Measurements from ENCODE around the gene PLEKHF1. TPM values are rescaled to one million over a fixed set of nuclear protein-coding genes. Genes with fewer than 3 reads are reported as not detected.

The PLEKHF1 gene
- total RNA-seq, 2 donors from 2014 or later: 21.3 to 21.5 TPM

DNA sequence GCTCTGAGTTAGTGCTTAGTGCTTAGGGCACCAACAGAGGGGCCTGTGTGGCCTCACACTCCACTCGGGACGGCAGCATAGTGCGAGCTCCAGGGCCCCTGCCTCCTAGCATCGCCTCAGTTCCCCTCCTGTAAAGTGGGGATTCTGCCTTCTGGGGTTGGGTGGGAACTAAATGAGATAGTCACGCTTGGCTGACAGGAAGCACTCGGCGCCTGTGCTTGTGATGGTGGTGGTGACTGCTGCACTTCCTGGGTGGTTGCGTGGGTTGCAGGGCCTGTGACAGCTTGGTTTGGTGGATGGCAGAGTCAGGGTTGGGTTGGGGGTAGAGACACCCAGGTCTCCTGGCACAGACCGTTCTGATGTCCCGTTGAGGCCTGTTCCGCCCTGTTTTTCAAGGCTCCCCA, 7.7 kb downstream of the PLEKHF1 start:
- DNase-seq (peak; percentile 86 to 91), ATAC-seq (replicated peaks in 1 of 2) (peak; percentile 76 to 80)
- peaks cover 86% of the 10 kb centered on the region for H3K4me1 Mint-ChIP-seq (ENCODE audit: low read depth)
- peak overlapping the region; percentile 91 for H3K27ac Mint-ChIP-seq
- peaks cover 10 to 21% of the 10 kb centered on the region in 2 donors for H3K36me3 Mint-ChIP-seq (ENCODE audit: insufficient read depth in 2 of 2)
- H3K27me3 Mint-ChIP-seq (ENCODE audit: low read depth): no peaks in the 10 kb centered on the region
- H3K4me3 Mint-ChIP-seq: peak overlapping the region; percentile 85 to 87
- H3K9me3 Mint-ChIP-seq: peaks cover 0 to 2% of the 10 kb centered on the region in 2 donors

DNA sequence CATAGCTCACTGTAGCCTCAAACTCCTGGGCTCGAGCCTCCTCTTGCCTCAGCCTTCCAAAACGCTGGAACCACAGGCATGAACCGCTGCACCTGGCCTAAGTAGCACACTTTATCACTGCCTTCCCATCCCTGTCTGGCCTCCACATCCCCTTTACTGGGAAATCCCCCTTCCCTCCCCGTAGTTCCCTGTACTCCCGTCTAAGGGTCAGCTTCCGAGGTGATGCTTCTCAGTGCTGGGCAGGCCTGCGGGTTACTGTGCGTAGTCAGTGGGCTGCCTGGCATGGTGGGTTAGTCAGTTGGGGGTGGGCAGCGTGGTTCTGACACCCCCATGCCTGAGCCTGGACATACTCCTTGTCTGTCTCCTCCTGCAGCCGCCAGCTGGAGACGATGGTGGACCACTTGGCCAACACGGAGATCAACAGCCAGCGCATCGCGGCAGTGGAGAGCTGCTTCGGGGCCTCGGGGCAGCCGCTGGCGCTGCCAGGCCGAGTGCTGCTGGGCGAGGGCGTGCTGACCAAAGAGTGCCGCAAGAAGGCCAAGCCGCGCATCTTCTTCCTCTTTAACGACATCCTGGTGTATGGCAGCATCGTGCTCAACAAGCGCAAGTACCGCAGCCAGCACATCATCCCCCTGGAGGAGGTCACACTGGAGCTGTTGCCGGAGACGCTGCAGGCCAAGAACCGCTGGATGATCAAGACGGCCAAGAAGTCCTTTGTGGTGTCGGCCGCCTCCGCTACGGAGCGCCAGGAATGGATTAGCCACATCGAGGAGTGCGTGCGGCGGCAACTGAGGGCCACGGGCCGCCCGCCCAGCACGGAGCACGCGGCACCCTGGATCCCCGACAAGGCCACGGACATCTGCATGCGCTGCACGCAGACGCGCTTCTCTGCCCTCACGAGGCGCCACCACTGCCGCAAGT, 8.4 kb downstream of the PLEKHF1 start:
- Mint-ChIP-seq H3K27me3 (ENCODE audit: low read depth) (no peaks in the 10 kb centered on the region), H3K9me3 (peaks cover 0 to 2% of the 10 kb centered on the region in 2 donors), H3K27ac (peak overlapping the region; percentile 91), H3K36me3 (ENCODE audit: insufficient read depth in 2 of 2) (peaks cover 10 to 21% of the 10 kb centered on the region in 2 donors), H3K4me3 (peak overlapping the region; percentile 85 to 87), H3K4me1 (ENCODE audit: low read depth) (peaks cover 78% of the 10 kb centered on the region)
- DNase-seq (no peak), ATAC-seq (replicated peaks in 1 of 2) (no peak)

DNA sequence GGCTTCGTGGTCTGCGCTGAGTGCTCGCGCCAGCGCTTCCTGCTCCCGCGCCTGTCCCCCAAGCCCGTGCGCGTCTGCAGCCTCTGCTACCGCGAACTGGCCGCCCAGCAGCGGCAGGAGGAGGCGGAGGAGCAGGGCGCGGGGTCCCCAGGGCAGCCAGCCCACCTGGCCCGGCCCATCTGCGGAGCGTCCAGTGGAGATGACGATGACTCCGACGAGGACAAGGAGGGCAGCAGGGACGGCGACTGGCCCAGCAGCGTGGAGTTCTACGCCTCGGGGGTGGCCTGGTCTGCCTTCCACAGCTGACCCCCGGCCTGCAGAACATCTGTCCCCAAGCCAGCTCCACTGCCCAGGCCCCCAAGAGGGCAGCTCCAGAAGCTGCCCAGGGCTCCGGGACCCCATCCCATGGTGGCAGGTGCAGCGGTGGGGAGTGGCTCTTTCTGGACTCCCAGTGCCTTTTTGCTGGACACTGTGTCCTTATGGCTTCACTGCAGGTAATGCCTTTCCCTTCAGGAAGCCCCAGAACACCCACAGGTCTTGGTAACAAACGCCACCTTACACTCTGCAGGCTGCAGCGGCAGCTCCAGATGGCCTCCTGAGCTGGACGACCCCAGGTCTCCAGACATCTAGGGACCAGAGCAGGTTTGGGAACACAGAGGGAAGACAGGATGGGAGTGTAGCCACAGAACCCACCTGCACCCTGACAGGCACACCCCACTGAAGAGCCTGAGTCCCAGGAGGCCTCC, 9.3 kb downstream of the PLEKHF1 start:
- H3K27me3 Mint-ChIP-seq (ENCODE audit: low read depth): no peaks in the 10 kb centered on the region
- peaks cover 0 to 2% of the 10 kb centered on the region in 2 donors for H3K9me3 Mint-ChIP-seq
- DNase-seq: no peak
- no peak overlapping the region for H3K4me3 Mint-ChIP-seq
- no peak for ATAC-seq (replicated peaks in 1 of 2)
- peaks cover 10 to 19% of the 10 kb centered on the region in 2 donors for H3K36me3 Mint-ChIP-seq (ENCODE audit: insufficient read depth in 2 of 2)
- no peak overlapping the region for H3K27ac Mint-ChIP-seq
- H3K4me1 Mint-ChIP-seq (ENCODE audit: low read depth): peaks cover 71% of the 10 kb centered on the region

DNA sequence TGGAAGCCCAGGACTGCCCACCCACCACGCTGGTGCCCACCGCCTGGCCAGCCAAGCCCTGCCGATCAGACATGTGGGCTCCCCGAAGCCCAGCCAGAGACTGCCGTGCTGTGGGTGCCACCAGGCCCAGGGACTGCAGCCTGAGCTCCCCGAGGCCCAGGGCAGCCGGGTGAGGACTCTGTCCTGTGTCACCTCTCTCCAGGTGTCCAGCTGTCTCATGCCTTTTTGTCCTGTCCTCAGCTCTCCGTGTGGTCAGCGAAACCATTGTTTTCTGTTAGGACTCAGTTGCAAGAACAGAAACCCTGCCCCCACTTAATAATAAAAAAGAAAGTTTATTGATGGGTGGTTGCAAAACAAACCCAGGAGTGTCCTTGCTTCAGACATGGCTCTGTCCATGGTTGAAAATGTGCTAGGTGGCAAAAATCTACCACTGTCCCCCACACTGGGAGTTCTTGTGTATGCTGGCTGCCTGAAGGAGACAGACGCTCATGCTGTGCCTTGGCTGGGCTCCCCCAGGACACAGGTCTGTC, 9.9 kb downstream of the PLEKHF1 start:
- Mint-ChIP-seq H3K4me1 (ENCODE audit: low read depth) (peaks cover 71% of the 10 kb centered on the region), H3K27ac (peak overlapping the region; percentile 18), H3K27me3 (ENCODE audit: low read depth) (no peaks in the 10 kb centered on the region), H3K9me3 (peaks cover 0 to 2% of the 10 kb centered on the region in 2 donors), H3K4me3 (no peak overlapping the region), H3K36me3 (ENCODE audit: insufficient read depth in 2 of 2) (peaks cover 8 to 14% of the 10 kb centered on the region in 2 donors)
- DNase-seq (no peak), ATAC-seq (replicated peaks in 1 of 2) (no peak)

DNA sequence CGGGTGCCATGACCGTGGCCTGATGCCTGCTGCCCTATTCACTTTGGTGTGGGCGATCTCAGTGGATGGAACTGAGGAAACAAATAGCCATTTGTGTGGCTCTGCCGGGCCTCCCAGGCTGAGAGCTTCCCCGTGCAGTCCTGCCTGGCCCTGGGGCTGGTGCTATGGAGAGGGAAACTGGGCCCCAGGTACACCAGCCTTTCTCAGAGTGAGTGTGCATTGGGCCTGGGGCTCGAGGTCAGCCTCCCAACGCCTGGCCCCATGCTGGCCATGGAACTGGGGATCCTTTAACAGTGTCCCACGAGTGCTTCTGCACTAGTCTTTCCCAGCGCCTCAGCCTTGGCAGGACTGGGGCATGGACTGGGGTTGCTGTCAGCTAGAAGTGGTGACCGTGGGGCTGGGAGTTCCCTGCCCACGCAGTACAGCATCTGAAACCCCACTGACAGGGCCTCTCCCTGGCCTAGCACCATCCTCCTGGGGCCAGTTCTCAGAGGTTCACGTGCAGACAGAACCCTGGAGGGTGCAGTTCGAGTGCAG, 10.5 kb downstream of the PLEKHF1 start:
- Mint-ChIP-seq H3K9me3 (peaks cover 0 to 2% of the 10 kb centered on the region in 2 donors), H3K36me3 (ENCODE audit: insufficient read depth in 2 of 2) (peaks cover 8 to 11% of the 10 kb centered on the region in 2 donors), H3K27me3 (ENCODE audit: low read depth) (no peaks in the 10 kb centered on the region), H3K4me1 (ENCODE audit: low read depth) (peaks cover 71% of the 10 kb centered on the region), H3K4me3 (no peak overlapping the region), H3K27ac (peak overlapping the region; percentile 18)
- ATAC-seq (replicated peaks in 1 of 2) (no peak), DNase-seq (no peak)

DNA sequence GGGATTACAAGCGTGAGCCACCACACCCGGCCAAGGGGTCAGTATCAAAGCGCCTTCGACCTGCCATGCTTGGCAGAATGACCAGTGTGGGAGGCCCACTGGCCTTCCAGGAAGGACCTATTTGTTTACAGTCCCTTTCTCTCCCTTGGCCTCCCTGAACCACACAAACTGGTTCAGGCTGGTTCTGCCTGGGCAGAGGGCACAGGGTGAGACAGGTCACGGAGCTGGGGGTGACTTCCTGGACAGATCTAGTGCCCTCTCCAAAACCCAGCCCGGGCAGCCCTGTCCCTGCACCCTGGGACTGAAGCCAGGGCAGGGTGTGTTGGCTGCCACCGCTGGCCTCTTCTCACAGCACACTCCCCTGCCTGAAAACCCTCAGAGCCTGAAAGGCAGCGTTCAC, 11.3 kb downstream of the PLEKHF1 start:
- Mint-ChIP-seq H3K27ac (peak overlapping the region; percentile 39), H3K4me1 (ENCODE audit: low read depth) (peaks cover 71% of the 10 kb centered on the region), H3K27me3 (ENCODE audit: low read depth) (no peaks in the 10 kb centered on the region), H3K36me3 (ENCODE audit: insufficient read depth in 2 of 2) (peaks cover 4 to 5% of the 10 kb centered on the region in 2 donors), H3K4me3 (peak overlapping the region in 1 of 2 donors; percentile 24), H3K9me3 (no peaks in the 10 kb centered on the region)
- DNase-seq (no peak), ATAC-seq (replicated peaks in 1 of 2) (no peak)

DNA sequence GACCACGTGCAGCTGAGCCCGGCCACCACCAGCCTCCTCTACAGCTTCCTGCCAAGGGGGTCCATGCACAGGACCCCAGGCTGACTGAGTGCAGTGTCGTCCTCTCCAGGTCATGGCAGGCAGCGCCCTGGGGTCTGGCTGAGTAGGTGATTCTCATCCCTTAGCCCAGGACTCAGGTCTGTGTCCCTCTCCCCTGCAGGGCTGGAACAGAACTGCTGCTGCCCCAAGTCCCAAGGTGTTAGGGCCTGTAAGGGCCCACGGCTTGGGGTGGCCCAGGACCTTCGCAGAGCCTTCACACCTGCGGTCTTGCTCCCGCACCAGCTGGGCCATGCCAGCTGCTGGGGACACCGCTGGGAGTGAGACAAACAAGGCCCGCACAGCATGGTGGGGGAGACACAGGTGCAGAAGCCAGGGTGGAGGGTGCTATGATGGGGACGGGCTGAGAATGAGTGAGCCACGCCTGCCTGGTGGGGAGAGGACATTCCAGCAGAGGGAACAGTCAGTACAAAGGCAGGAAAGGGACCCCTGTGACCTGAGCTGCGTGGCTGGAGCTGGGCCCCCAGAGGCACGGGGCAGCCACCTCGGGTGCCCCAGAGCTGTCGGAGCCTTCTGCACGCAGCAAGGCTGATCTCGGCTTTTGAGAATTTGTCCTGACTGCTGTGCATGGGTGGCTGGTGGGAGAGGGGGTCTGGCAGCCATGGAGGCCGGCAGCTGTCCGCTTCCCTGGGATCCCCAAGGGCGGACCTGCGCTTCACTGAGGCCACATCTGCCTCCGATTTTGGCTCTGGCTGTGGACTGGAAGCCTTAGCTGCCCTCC, 11.9 kb downstream of the PLEKHF1 start:
- DNase-seq (no peak), ATAC-seq (replicated peaks in 1 of 2) (no peak)
- Mint-ChIP-seq H3K27ac (peak overlapping the region; percentile 39), H3K27me3 (ENCODE audit: low read depth) (no peaks in the 10 kb centered on the region), H3K36me3 (ENCODE audit: insufficient read depth in 2 of 2) (peaks cover 1% of the 10 kb centered on the region in 2 donors), H3K4me3 (no peak overlapping the region), H3K9me3 (no peaks in the 10 kb centered on the region), H3K4me1 (ENCODE audit: low read depth) (peaks cover 66% of the 10 kb centered on the region)

DNA sequence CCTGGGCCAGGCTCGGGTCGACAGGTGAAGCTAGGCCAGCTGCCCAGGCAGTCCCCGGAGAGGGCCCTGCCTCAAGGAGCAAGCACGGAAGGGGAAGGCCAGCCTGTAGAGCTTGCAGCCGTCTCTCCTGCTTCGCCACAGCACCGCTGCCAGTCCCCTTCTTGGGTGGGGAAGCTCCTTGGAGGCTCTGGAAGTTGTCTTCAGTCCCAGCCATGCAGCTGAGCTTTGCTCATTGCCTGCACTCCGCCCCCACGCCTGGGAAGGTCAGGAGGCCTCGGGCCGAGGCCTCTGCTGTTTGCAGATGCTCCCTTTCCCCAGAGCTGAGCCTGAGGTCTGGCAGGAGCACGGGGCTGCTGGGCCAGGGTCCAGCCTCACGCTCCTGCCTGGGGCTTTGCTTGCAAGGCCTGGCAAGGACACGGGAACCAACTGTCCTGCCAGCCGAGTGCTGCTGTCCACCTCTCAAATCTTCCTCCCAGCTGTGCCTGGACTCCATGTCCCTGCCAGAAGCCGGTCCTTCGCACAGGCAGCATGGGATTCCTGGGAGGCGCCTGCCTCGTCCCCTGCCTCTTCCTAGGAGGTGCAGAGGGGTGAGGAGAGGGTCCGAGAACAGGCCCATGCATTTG, 13.3 kb downstream of the PLEKHF1 start:
- peaks cover 61% of the 10 kb centered on the region for H3K4me1 Mint-ChIP-seq (ENCODE audit: low read depth)
- H3K27ac Mint-ChIP-seq: no peak overlapping the region
- ATAC-seq (replicated peaks in 1 of 2) (no peak), DNase-seq (no peak)
- H3K9me3 Mint-ChIP-seq: no peaks in the 10 kb centered on the region
- peaks cover 1% of the 10 kb centered on the region in 2 donors for H3K36me3 Mint-ChIP-seq (ENCODE audit: insufficient read depth in 2 of 2)
- no peaks in the 10 kb centered on the region for H3K27me3 Mint-ChIP-seq (ENCODE audit: low read depth)
- no peak overlapping the region for H3K4me3 Mint-ChIP-seq

DNA sequence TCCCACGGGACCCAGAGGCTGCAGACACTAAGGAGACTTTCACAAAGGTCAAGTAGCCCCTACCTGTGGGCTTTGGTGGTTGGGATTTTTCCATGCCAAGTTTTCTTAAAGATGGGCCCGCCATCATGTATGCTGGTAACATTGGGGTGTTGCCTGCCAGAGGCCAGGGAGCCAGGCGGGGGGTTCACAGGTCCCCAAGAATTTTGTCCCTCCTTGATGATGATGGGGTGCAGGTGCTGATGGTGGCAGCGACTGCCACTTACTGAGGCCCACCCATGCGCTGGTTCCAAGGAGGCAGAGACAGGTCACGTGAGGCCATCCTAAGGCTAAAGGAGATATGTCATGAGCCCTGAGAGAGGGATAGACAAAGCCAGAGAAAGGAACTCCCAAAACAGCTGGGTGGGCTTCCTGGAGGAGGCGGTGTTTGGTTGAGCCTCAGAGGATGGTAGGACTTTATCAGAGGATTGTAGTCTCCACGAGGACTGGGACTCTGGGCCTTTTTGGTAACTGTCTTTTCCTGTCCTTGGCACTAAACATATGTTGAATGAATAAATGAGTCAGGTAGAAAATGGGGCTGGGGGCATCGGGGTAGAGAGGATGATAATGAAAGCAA, 14.4 kb downstream of the PLEKHF1 start:
- no peaks in the 10 kb centered on the region for H3K27me3 Mint-ChIP-seq (ENCODE audit: low read depth)
- no peaks in the 10 kb centered on the region for H3K9me3 Mint-ChIP-seq
- peaks cover 0 to 1% of the 10 kb centered on the region in 2 donors for H3K36me3 Mint-ChIP-seq (ENCODE audit: insufficient read depth in 2 of 2)
- no peak for DNase-seq
- ATAC-seq (replicated peaks in 1 of 2): no peak
- peak overlapping the region; percentile 75 to 76 for H3K4me3 Mint-ChIP-seq
- peak overlapping the region; percentile 85 for H3K27ac Mint-ChIP-seq
- peaks cover 66% of the 10 kb centered on the region for H3K4me1 Mint-ChIP-seq (ENCODE audit: low read depth)

DNA sequence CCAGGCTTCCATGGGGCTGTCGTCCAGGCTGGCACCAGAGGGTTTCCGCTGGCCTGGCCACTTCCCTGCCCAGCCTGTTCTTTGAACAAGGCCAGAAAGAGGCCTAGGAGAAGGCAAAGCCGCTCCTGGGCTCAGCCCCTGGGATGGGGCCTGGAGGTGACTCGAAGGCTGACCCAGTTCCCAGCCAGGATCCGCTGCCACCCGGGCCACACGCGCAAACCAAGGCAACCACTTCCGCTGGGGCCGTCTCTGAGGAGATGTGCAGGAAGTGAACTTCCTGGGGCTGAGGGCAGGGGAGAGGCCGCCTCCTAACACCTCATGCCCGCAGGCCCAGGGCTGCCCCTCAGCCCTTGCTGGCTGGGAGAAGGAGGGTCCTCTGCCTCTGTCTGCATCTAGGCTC, 15.2 kb downstream of the PLEKHF1 start:
- Mint-ChIP-seq H3K4me1 (ENCODE audit: low read depth) (peaks cover 71% of the 10 kb centered on the region), H3K27ac (peak overlapping the region; percentile 94), H3K36me3 (ENCODE audit: insufficient read depth in 2 of 2) (no peaks in the 10 kb centered on the region), H3K4me3 (peak overlapping the region; percentile 80 to 87), H3K9me3 (no peaks in the 10 kb centered on the region), H3K27me3 (ENCODE audit: low read depth) (no peaks in the 10 kb centered on the region)
- ATAC-seq (replicated peaks in 1 of 2): peak; percentile 93 to 94
- peak; percentile 88 to 92 for DNase-seq

DNA sequence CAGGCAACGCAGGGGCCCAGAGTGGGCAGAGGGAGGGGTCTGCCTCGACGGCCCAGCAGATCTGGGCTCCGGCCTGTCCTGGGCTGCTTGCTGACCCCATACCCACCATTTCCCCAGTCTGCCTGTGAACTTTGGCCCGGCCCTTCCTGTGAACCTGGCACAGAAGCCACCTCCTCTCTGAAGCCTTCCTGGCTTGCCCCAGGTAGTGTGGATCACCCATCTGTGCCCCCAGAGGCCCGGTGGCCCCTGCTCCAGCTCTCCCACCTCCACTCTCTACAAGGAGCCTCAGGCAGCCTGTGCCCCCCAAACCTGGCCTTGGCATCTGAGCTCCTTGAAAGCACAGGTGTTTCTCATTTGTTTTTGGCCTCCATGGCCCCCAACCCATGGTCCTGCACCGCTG, 15.7 kb downstream of the PLEKHF1 start:
- Mint-ChIP-seq H3K4me3 (peak overlapping the region; percentile 80 to 87), H3K27me3 (ENCODE audit: low read depth) (no peaks in the 10 kb centered on the region), H3K4me1 (ENCODE audit: low read depth) (peaks cover 68% of the 10 kb centered on the region)

More for the DNA sequence above, 15.7 kb downstream of the PLEKHF1 start:
- no peak for DNase-seq
- H3K27ac Mint-ChIP-seq: peak overlapping the region; percentile 94
- H3K36me3 Mint-ChIP-seq (ENCODE audit: insufficient read depth in 2 of 2): no peaks in the 10 kb centered on the region
- no peaks in the 10 kb centered on the region for H3K9me3 Mint-ChIP-seq
- no peak for ATAC-seq (replicated peaks in 1 of 2)

All from activated T-cell treated with anti-CD3 and anti-CD28 coated beads, Interleukin-2, amount 50 U/mL, for 72 hours (primary cell).